ENCODE data around the gene TYW3. TPM values are rescaled to one million over a fixed set of nuclear protein-coding genes. Genes with fewer than 3 reads are reported as not detected.
A peak's percentile ranks its signal among the peaks of the same experiment; 100 is the strongest.
"Not testable (repeated sequence)": the region's sequence is repeated elsewhere in the genome, so short reads cannot be mapped to it uniquely, and the experiment has no call there.

TYW3 gene
- polyA plus RNA-seq, 5 donors, result 29.9 to 44.4 (median 38.9) TPM

- DNase-seq, result no peak
Observed at GRCh38 chr1:74729741-74730478, 3.0 kb upstream of the TYW3 start.

- DNase-seq, result peak in 1 of 2 donors; percentile 2
Observed at GRCh38 chr1:74731399-74732052, 1.4 kb upstream of the TYW3 start.

DNA sequence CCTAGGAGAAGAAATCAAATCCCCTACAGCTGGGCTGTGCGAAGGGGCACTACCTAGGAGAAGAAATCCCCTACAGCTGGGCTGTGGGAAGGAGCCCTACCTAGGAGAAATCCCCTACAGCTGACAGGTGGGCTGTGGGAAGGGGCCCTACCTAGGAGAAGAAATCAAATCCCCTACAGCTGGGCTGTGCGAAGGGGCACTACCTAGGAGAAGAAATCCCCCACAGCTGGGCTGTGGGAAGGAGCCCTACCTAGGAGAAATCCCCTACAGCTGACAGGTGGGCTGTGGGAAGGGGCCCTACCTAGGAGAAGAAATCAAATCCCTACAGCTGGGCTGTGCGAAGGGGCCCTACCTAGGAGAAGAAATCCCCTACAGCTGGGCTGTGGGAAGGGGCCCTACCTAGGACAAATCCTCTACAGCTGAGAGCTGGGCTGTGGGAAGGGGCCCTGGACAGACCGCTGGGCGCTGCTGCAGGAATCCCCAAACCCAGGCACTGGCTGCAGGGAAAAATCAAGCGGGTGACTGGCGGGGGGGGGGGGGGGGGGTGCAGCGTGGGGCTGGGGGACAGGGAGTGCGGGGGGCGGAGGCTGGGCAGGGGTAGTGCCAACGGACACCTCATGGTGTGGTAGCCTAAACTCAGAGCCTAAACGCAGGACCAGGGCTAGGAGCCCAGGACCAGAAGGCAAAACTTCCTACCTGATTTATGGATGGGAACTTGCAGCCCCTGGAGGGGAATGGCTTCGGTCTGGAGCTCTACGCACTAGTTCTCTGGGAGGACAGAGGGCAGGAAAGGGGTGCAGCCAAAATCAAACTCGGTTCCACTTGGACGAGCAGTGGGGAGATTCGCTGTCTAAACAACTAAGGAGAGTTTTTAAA is 643 bp upstream of the TYW3 start:
- DNase-seq, result peak in 1 of 2 donors; percentile 8

DNA sequence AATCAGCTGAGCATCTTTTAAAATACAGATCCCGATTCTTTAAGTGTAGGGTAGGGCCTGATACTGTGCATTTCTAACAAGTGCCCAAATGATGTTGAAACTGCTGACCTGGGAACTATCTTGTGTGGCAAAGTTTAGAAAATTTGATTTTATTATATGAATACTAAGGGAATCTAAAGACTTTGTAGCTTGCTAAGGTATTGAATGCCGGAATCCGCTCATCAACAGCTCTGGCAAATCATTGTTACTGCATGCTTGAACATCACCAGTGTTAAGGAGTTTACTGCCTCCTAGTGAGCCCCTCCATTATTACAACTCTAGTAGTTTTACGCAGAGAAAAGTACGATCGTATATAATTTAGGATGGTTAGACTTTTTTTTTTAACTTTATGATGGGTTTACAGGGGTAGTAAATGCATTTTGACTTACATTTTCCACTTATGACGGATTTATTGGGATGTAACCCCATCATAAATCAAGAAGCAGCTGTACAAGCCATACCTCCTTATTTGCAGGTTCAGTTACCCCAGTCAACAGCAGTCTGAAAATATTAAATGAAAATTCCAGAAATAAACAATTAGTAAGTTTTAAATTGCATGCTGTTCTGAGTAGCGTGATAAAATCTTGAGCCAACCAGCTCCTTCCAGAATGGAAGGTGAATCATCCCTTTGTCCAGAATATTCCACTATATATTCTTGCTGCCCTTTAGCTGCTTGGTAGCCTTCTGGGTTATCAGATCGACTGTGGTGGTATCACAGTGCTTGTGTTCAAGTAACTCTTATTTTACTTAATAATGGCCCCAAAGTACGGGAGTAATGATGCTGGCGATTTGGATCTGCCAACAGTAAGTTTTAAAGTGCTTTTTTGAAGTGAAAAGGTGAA is 892 bp downstream of the TYW3 start:
- peak; percentile 60 to 65 for DNase-seq

- no peak for DNase-seq
Observed at GRCh38 chr1:74737333-74737732, 4.4 kb downstream of the TYW3 start.

DNA sequence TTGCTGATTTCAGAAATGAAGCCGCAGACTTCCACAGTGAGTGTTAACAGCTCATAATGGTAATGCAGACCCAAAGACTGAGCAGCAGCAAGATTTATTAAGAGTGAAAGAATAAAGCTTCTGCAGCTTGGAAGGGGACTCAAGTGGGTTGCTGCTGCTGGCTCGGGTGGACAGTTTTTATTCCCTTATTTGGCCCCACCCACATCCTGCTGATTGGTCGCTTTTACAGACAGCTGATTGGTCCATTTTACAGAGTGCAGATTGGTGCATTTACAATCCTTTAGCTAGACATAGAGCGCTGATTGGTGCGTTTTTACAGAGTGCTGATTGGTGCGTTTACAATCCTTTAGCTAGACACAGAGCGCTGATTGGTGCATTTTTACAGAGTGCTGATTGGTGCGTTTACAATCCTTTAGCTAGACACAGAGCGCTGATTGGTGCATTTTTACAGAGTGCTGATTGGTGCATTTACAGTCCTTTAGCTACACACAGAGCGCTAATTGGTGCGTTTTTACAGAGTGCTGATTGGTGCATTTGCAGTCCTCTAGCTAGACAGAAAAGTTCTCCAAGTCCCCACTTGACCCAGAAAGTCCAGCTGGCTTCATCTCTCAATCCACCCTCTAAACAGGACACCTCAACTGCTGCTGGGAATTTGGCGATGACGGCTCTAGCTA is 7.5 kb downstream of the TYW3 start:
- DNase-seq, result not testable (repeated sequence)

DNA sequence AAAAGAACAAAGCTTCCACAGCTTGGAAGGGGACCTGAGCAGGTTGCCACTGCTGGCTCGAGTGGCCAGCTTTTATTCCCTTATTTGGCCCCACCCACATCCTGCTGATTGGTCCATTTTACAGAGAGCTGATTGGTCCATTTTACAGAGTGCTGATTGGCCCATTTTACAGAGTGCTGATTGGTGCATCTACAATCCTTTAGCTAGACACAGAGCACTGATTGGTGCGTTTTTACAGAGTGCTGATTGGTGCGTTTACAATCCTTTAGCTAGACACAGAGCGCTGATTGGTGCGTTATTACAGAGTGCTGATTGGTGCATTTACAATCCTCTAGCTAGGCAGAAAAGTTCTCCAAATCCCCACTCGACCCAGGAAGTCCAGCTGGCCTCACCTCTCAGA is 12.3 kb downstream of the TYW3 start:
- DNase-seq, result not testable (repeated sequence)

GRCh38 chr1:74748960-74749359 is 16.0 kb downstream of the TYW3 start:
- no peak for DNase-seq

DNA sequence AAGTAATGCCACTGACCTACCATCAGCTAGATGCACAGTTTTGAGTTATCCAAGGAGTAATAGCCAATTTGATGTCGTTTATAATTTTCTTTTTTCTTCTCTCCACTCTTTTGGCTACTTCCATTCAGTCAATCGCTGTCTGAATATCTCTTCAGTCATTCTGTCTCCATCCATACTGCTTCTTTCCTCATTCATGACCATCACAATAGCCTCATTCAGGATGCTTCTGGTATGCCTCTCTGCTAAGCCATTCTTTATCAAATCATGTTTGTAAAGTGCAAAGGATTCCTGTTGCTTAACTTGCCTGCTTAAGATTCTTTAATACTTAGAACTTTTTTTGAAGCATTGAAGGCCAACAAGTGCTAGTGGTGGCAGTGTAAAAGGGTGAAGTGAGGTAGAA is 20.2 kb downstream of the TYW3 start:
- no peak for DNase-seq

DNA sequence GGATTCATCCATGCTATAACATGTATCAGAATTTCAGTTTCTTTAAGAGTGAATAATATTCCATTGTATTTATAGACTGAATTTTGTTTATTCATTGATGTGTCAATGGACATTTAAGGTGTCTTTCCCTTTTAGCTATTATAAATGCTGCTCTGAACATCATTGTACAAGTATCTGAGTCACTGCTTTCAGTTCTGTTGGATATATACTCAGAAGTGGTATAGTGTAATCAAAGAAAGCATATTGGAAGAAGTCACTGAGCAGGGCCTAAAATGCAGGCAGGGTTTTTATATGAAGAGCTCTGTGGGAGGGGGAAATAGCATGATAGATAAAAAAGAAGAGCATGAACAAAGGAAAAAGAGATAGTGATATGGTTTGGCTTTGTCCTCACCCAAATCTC is 22.5 kb downstream of the TYW3 start:
- no peak for DNase-seq

GRCh38 chr1:74756650-74757049 is 23.7 kb downstream of the TYW3 start:
- DNase-seq, result not testable (repeated sequence)

DNA sequence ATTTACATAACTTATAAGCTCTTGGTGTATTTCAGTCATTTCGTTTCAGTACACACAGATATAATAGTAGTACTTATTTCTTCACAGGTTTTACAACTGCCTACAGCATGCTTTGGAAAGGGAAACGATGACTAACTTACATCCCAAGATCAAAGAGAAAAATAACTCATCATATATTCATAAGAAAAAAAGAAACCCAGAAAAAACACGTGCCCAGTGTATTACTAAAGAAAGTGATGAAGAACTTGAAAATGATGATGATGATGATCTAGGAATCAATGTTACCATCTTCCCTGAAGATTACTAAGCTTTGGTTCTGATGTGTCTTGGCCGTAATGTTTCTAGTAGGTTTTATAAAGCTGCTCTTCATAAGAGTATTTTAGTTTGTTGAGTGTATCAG is 30.9 kb downstream of the TYW3 start:
- no peak for DNase-seq

DNA sequence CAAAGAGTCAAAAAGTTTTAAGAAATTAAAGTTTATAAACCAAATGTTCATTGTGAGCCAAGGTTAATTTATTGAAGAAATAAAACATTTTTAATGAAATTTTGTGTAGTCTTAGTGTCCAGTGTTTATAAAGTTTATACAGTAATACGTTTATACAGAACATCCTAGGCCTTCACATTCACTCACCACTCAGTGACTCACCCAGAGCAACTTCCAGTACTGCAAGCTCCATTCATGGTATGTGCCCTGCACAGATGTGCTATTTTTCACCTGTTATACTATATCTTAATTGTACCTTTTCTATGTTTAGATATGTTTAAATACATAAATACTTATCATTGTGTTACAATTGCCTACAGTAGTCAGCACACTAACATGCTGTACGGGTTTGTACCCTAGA is 33.6 kb downstream of the TYW3 start:
- no peak for DNase-seq

- DNase-seq, result no peak
Observed at GRCh38 chr1:74767490-74767889, 34.5 kb downstream of the TYW3 start.

DNA sequence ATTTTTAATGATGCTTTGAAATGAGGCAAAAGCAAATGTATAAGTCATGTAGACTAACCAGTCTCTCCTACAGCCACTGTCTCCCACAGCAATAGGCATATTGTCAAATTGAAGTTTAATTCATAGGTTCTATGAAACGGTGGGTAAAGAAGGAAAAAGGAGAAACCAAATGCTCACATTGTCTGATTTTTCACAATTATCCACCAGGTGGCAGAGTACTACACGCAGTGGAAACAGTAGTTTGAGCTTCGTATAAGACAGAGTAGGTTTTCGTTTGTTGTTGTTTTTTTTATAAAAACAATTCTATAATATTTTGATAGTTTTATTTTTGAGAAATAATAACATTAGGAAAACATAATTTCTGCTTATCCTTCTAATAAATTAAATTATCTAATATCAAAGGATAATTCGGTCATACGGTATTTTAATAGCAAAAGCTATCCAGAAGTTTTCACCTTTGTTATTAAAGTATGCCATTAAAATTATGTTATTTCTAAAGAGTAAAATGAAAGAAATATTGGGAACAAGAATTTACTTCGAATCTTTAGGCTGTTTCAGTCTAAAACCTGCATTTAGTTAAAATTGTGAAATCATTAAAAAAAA is 39.1 kb downstream of the TYW3 start:
- peak; percentile 18 to 50 for DNase-seq

DNA sequence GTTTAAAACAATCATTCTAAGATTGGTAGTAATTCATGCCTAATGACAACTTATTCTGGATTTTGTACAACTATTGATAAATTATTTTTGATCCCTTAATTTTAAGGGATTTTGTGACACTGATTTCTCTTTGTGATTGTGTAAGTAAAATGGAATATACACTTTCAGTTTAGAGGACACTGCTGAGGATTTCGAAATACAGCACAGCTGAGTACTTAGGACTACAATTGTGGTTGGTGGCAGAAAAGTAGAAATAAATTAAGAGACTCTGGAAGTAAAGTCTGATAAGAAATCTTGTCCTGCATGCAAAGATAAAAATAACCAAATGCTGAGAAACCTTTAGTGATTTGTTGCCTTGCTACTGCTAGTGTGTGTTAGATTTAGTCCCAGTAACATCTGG is 40.0 kb downstream of the TYW3 start:
- DNase-seq, result peak in 1 of 2 donors; percentile 1

DNA sequence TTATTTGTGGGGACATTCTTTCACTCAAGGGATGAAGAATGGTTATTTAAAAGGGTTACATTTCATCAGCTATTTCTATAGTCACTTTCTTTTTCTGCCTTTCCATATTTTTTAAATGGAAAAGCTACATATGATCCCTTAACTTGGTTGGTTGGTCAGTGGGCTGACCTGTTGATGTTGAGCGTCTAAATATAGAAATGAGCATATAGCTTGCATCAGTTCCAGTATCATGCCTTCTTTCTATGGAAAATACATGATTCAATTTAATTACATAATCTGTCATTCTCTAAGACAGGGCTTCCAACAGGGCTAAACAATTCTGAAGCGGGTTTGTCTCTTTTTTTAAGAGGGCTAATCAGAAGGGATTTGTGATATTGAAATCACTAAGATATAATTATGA is 40.6 kb downstream of the TYW3 start:
- DNase-seq, result no peak

GRCh38 chr1:74775735-74776134 is 42.8 kb downstream of the TYW3 start:
- DNase-seq, result no peak

DNA sequence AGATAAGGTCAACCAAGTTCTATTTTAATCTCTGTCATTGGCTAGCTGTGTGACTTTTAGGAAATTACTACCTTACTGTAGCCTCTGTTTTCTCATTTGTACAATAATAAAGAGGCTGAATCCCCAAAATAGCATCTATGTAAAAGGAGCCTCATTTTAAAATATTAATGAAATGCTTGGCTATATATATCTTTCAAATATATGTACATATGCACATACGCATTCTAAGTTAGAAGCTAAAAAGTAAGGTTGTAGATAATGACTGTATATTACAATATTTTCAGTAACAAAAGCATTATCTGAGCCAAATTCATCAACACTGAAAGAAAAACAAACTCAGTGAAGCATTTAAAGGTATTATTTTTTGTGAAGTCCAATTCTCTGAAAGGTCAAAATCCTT is 44.6 kb downstream of the TYW3 start:
- no peak for DNase-seq

- DNase-seq, result no peak
Observed at GRCh38 chr1:74779750-74780149, 46.8 kb downstream of the TYW3 start.

GRCh38 chr1:74780594-74780993 is 47.6 kb downstream of the TYW3 start:
- DNase-seq, result no peak

Measured in right lung (tissue), 5 donors.